Inflammatory macrophage treated with lipopolysaccharide for 4 hours (primary cell): ENCODE results near the gene NUAK2.

Experiments
- DNase-seq: peaks from one replicate; pipeline ENCODE4 v3.0.0-alpha.2; 2020

The NUAK2 gene

GRCh38 chr1:205345761-205346160, 24.2 kb upstream of the NUAK2 start:
- no peak for DNase-seq

DNA sequence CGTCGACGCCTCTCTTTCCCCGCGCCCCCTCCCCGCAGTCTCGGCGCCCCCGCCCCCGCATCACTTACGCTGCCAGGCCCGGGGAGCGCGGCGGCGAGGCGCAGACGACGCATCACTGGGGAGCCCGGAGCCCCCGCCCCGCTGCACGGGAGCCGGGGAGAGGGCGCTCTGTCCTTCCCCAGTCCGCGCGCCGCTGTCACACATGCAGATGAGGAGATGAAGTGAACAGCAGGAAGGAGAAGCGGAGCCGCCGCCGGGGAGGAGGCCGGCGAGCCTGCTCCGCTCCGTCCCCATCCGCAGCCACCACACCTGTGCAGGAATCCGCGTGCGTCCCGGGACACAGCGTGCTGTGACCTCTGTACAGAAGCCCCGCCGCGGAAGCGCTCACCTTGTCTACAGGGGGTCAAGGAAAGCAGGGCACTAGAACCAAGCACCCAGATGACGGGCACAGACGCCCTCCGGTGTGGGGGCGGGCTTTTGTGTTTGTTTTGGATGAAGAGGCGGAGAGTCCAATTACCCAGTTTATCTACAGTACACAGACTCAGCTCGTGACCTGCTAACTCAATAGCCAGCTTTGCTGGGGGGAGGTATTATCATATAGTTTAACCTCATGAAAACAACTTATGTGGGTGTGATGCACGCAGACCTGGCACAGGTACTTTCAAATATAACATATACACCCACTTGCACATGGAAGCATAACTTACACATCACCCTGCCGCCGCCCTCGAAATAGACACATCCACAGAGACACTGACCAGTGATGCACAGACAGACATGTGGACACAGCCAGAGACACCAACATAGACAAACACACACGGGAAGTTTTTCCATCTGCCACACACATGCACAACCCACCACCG, 22.8 kb upstream of the NUAK2 start:
- no peak for DNase-seq

GRCh38 chr1:205343431-205344065, 22.0 kb upstream of the NUAK2 start:
- DNase-seq: peak; percentile 22

- no peak for DNase-seq
These were observed 21.4 kb upstream of the NUAK2 start for GRCh38 chr1:205342986-205343385.

DNA sequence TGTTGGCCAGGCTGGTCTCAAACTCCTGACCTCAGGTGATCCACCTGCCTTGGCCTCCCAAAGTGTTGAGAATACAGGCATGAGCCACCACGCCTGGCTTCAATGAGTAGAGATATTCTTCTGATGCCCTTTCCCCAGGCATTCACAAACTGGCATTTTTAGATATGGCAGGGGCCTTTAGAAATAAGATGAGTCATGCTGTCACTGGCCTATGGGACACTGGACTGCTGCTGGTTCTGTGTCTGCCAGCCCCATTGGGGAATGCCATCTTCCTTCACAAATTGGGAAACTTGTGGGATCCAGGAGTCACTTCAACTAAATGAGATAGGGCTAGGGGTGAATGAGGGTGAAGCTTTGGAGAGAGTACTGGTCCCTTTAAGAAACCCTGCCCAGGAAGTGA, 19.1 kb upstream of the NUAK2 start:
- no peak for DNase-seq

GRCh38 chr1:205339717-205340116, 18.2 kb upstream of the NUAK2 start:
- no peak for DNase-seq

- no peak for DNase-seq
These were observed 17.7 kb upstream of the NUAK2 start for GRCh38 chr1:205339197-205339702.

GRCh38 chr1:205338011-205338410, 16.5 kb upstream of the NUAK2 start:
- DNase-seq: no peak

- DNase-seq: no peak
These were observed 15.9 kb upstream of the NUAK2 start for GRCh38 chr1:205337481-205337880.

GRCh38 chr1:205335692-205336091, 14.1 kb upstream of the NUAK2 start:
- peak; percentile 73 for DNase-seq

DNA sequence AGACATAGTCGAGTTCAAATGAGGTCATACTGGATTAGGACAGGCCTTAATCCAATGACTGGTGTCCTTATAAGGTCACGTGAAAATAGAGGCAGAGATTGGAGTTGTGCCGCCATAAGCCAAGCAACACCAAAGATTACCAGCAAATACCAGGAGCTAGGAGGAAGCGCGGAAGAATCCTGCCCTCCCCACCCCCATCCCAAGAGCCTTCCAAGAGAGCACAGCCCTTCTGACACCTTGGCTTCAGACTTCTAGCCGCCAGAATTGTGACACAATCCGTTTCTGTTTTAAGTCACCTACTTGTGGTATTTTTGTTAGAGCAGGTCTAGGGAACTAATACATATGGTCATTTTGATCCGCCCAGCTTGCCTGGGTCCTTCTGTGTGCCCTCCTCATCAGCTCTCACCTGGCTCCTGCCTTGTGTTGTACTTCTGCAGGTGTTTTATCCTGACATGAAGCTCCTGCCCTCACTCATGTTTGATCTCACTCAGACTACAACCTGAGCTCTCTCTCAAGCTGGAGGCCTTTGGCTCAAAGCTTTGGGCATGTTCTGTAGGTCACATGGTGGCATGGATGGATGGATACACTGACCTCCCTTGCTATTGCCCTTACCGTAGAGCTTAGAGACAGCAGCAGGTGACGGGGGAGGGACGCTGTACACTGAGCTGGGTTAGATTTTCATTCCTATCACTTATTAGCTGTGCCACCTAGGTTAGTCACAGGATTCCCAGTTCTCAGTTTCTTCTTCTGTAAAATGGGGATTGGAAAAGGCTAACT, 10.7 kb upstream of the NUAK2 start:
- DNase-seq: no peak

GRCh38 chr1:205330150-205330549, 8.6 kb upstream of the NUAK2 start:
- no peak for DNase-seq

GRCh38 chr1:205329719-205330118, 8.2 kb upstream of the NUAK2 start:
- no peak for DNase-seq

GRCh38 chr1:205328476-205328875, 6.9 kb upstream of the NUAK2 start:
- no peak for DNase-seq

DNA sequence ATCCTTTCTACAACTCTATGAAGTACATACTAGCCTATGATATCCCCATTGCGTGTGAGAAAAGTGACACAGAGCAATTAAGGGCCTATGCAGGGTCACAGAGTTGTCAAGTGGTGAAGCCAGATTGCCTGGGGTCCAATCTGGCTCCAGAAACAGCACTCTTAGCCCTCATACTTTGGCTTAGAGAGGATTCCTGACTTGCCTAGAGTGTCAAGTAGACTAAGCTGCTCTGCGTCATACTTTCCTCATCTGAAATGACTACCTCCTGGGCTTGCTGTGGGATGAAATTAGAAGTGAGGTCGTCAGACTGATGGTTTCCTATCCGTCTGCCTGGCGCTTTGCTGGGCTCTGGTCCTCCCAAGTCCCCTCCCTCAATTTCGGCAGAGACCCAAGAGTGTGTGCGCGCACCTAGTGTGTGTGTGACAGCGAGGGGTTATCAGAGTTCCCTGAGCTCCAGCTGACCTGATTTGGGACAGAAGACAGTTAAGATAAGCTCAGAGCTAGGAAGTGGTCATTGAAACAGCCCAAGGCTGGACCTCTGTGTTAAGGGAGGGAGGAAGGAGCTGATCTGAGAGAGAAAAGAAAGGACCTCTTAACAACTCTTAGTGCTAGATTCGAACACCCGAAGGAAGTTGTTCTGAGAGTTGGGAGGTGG, 5.4 kb upstream of the NUAK2 start:
- no peak for DNase-seq

DNA sequence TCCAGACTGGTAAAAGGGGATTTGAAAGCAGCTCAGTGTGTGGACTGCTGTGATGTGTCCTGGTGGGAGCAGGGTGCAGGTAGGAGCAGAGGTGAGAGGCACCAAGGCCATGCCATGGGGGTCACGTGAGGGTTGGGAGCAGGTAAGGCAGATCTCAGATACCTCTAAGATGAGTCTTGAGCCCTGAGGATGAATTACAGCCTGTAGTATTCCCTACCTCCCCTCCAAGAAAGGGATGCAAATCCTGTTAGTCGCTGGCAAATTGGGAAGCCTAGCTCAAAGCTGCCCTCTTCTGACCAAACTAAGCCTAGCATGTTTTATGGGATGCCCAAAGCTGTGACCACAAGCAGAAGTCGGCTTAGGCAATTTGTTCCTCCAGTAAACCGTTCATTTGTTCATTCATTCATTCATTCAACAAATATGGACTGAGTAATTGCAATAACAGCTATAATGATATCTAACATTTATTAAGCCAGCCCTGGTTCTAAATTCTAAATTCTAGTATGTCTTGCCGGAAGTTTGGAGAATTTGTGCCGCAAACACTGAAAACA, 3.9 kb upstream of the NUAK2 start:
- peak; percentile 69 for DNase-seq

GRCh38 chr1:205324781-205325180, 3.2 kb upstream of the NUAK2 start:
- no peak for DNase-seq

- no peak for DNase-seq
These were observed 2.2 kb upstream of the NUAK2 start for GRCh38 chr1:205323794-205324193.

GRCh38 chr1:205321959-205322283, 376 bp upstream of the NUAK2 start:
- no peak for DNase-seq

DNA sequence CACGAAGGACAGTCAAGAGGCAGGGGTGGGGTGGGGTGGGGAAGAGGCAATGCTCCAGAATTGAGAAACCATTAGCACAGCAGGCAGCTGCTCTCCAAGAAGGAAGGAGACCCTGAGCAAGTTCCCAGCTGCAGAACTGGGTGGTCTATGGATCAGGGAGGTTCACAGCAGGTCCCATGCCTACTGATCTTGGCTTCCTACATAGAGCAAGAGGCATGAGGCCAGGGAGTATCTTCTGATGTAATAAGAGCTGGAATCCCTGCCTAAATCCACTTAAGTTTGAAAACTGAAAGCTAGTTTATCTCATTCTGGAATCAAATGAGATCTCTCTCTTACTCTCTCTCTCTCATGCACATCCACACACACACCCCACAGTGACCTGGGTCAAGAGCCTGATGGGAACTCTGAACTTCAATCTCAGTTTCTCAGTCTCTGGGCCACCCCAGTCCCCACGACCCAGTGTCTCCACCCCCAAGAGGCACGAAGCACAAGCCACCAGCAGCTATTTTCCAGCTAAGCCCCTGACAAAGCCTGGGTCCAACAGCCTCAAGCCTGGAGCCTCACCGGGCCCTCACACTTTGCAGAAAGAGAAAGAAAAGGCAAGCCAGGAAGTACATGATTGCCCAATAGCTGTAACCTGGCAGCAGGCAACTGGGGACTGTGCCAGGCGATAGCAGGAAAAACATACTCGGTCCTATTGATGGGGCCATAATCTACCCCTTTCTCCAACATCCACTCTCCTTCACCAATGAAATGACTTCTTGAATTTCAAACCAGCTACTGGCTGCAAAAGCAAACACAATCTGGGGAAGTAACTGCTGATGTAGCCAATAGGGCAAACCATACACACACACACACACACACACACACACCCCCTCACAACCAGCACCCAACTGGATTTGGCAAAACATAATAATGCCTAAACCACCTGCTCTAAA, 2.2 kb downstream of the NUAK2 start:
- peak; percentile 50 for DNase-seq

DNA sequence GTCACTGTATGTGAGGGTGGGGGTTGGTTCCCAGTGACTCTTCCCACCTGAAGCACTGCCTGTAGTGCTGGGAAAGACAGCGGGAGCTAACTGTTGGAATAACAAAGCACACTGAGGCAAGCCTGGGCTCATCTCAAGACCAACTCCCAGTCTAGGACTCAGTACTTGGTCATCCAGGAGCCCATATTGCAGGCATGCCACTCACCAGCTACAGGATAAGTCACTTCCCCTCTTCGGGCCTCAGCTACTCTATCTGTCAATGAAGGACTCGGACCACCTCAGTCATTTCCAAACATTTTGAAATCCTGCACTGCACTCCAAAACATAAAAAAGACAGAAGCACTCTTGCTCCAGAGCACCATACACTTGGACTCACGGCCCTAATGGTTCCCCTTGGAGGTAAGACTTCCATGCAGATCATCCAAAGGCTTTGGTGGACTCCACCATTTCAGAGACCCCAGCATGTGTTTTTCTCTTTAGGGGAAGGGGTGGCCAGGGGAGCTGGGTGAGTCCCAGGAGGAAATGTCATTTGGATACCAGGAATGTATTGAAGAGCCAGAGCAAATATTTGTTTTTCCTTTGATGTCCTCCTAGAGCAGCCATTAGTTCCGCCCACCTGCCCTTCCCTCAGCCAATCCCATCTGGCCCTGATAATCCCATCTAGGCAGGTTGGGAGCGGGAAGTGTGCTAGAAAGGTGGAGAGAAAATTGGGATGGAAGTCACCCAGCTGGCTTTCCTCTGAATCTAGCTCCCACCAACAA, 3.1 kb downstream of the NUAK2 start:
- peak; percentile 49 for DNase-seq
